Measurements from ENCODE around the gene SLC28A1. TPM values are rescaled to one million over a fixed set of nuclear protein-coding genes. Genes with fewer than 3 reads are reported as not detected.

The SLC28A1 gene
- total RNA-seq, 1 experiment from 2014 or later: not detected

GRCh38 chr15:84955089-84955848 lies 70.8 kb downstream of the SLC28A1 start:
- ATAC-seq (peak; percentile 99), DNase-seq (ENCODE audit: low read depth, low spot score) (peak; percentile 67)
- Histone ChIP-seq H3K36me3 (ENCODE audit: control insufficient read depth in 1 of 2, insufficient read depth in 2 of 2, low read length in 2 of 2) (no peaks in the 10 kb centered on the region), H3K9me3 (ENCODE audit: control insufficient read depth in 1 of 2, insufficient read depth in 1 of 2, low read depth in 1 of 2, low read length in 2 of 2) (no peaks in the 10 kb centered on the region), H3K4me1 (ENCODE audit: control insufficient read depth in 1 of 2, insufficient read depth in 2 of 2, low read length in 2 of 2) (peaks cover 5 to 12% of the 10 kb centered on the region in 2 experiments; a peak in 3 of 4 replicates), H4K20me1 (ENCODE audit: insufficient read depth) (no peaks in the 10 kb centered on the region), H3K4me2 (ENCODE audit: low read length) (peak overlapping the region; percentile 57), H3K4me3 (replicated peaks in 1 of 2; ENCODE audit: low read depth in 1 of 2, low read length in 2 of 2) (peak overlapping the region in 1 of 2 experiments; percentile 19; a peak in 2 of 4 replicates), H3K27ac (ENCODE audit: low read depth, low read length) (no peak overlapping the region; the same call in 1 of the 2 replicates), H3K9ac (ENCODE audit: low read length) (peak overlapping the region; percentile 13; the same call in 1 of the 2 replicates), H3K27me3 (ENCODE audit: insufficient read depth, low read length) (no peaks in the 10 kb centered on the region), H3K9me2 (ENCODE audit: insufficient read depth) (no peaks in the 10 kb centered on the region), H3K79me2 (ENCODE audit: insufficient read depth, low read length) (no peaks in the 10 kb centered on the region), H2AFZ (ENCODE audit: low read depth, low read length, poor library complexity, severe bottlenecking) (peak overlapping the region; percentile 84)
- RAD21 ChIA-PET (ENCODE audit: low non-redundant PET in 1 of 2, low total read pairs in 2 of 2, uncharacterized antibody in 2 of 2, unreplicated experiment in 2 of 2): interaction anchor here in 1 of 2 experiments (1.0 kb wide), 1 partner anchor 89 kb away, joined by 5 read pairs; no protein-coding TSS in a partner anchor
- BruUV-seq (replicated peaks): no TSS peak
- TF ChIP-seq YY1 (IDR thresholded peaks at IDR 0.05; ENCODE audit: extremely low read depth, insufficient replicate concordance, low read depth, low read length): no peak
- no peak for TF ChIP-seq EZH2phosphoT487 (IDR thresholded peaks at IDR 0.05; ENCODE audit: borderline replicate concordance)
- no peak for TF ChIP-seq SRF (IDR thresholded peaks at IDR 0.05; ENCODE audit: low read depth)
- no peak for TF ChIP-seq TCF7L2 (IDR thresholded peaks at IDR 0.05; ENCODE audit: borderline replicate concordance, extremely low read depth, insufficient read depth, insufficient read length)
- TF ChIP-seq ELF1 (IDR thresholded peaks at IDR 0.05; ENCODE audit: borderline replicate concordance, low read depth): no peak
- TF ChIP-seq, protein P1, sequence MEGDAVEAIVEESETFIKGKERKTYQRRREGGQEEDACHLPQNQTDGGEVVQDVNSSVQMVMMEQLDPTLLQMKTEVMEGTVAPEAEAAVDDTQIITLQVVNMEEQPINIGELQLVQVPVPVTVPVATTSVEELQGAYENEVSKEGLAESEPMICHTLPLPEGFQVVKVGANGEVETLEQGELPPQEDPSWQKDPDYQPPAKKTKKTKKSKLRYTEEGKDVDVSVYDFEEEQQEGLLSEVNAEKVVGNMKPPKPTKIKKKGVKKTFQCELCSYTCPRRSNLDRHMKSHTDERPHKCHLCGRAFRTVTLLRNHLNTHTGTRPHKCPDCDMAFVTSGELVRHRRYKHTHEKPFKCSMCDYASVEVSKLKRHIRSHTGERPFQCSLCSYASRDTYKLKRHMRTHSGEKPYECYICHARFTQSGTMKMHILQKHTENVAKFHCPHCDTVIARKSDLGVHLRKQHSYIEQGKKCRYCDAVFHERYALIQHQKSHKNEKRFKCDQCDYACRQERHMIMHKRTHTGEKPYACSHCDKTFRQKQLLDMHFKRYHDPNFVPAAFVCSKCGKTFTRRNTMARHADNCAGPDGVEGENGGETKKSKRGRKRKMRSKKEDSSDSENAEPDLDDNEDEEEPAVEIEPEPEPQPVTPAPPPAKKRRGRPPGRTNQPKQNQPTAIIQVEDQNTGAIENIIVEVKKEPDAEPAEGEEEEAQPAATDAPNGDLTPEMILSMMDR (IDR thresholded peaks at IDR 0.05 in 2 of 3, conservative IDR thresholded peaks at IDR 0.05 in 1 of 3; ENCODE audit: borderline replicate concordance in 1 of 3, insufficient read depth in 1 of 3, low read depth in 2 of 3, low read length in 2 of 3): peak; percentile 69 to 90 (median 82); a peak in 5 of 6 replicates
- TF ChIP-seq RAD21 (IDR thresholded peaks at IDR 0.05; ENCODE audit: low read depth): peak; percentile 90
- intact Hi-C loops (cut with micrococcal nuclease): loop anchor here (1.0 kb wide), 1 partner anchor 89 kb away; no protein-coding TSS in a partner anchor
- CTCF ChIA-PET: interaction anchor here (0.7 to 1.3 kb wide), 5 partner anchors 20 to 213 kb away, joined by 3 to 7 read pairs (median 3); no protein-coding TSS in a partner anchor
- POLR2A ChIA-PET: no interaction called here
